SK-N-SH treated with all-trans-retinoic acid at 6 μM for 48 hours (cell line): Measurements from ENCODE around the gene FAM24A.

Experiments used
- ARNTL ChIP-seq: fragments of 450-650 bp; formaldehyde crosslinking; IDR thresholded peaks from 2 replicates; pipeline ENCODE4 v1.5.0; 2020; ENCODE audit warnings: low read depth, mild to moderate bottlenecking, moderate library complexity, borderline replicate concordance
- PATZ1 ChIP-seq: fragments of 250-450 bp; sonication (Bioruptor Pico); IDR thresholded peaks from 2 replicates; pipeline ENCODE4 v1.8.0; 2020; ENCODE audit warnings: mild to moderate bottlenecking, moderate library complexity, borderline replicate concordance
- TOX ChIP-seq: fragments of 250-450 bp; sonication (Bioruptor Pico); IDR thresholded peaks from 2 replicates; pipeline ENCODE4 v1.8.0; 2021; ENCODE audit warnings: mild to moderate bottlenecking, moderate library complexity, borderline replicate concordance
- ZNF8 ChIP-seq: fragments of 450-650 bp; formaldehyde crosslinking; IDR thresholded peaks from 2 replicates; pipeline ENCODE4 v1.5.0; 2020; ENCODE audit warnings: mild to moderate bottlenecking, moderate library complexity

GRCh38 chr10:122930140-122930539 is 19.7 kb downstream of the FAM24A start:
- TF ChIP-seq PATZ1 (CRISPR knock-in tag) = no peak
- TF ChIP-seq TOX (CRISPR knock-in tag) = no peak
- TF ChIP-seq ZNF8 (CRISPR knock-in tag) = no peak
- TF ChIP-seq ARNTL (CRISPR knock-in tag) = no peak
